Smooth muscle cell (in vitro differentiated cells): ENCODE data around the gene RHD. TPM values are rescaled to one million over a fixed set of nuclear protein-coding genes. Genes with fewer than 3 reads are reported as not detected.

ENCODE experiments used
- DNase-seq: peaks from one replicate; lab custom pipeline; 2025; ENCODE audit not compliant: unreplicated experiment; lab: John Stamatoyannopoulos, UW
- H2AFZ ChIP-seq: fragments of 200-600 bp; sonication (generic); 2 replicates; pipeline ENCODE4 v1.6.0; 2016; ENCODE audit warnings: antibody characterized with exemption, low read depth, mild to moderate bottlenecking
- H3F3A ChIP-seq: fragments of 200-600 bp; sonication (generic); 2 replicates; pipeline ENCODE4 v1.6.0; 2017; ENCODE audit warnings: antibody characterized with exemption, low read depth
- H3K27ac ChIP-seq: fragments of 200-600 bp; sonication (generic); 2 replicates; pipeline ENCODE4 v1.5.1; 2016; ENCODE audit warnings: low read depth, mild to moderate bottlenecking
- H3K27me3 ChIP-seq: fragments of 200-600 bp; sonication (generic); 2 replicates; pipeline ENCODE4 v1.6.1; 2016; ENCODE audit warnings: low read depth, mild to moderate bottlenecking
- H3K36me3 ChIP-seq: fragments of 200-600 bp; sonication (generic); 2 replicates; pipeline ENCODE4 v1.5.1; 2016; ENCODE audit warnings: low read depth
- H3K4me1 ChIP-seq: fragments of 200-600 bp; sonication (generic); 2 replicates; pipeline ENCODE4 v1.5.1; 2016; ENCODE audit warnings: low read depth
- H3K4me2 ChIP-seq: fragments of 200-600 bp; sonication (generic); 2 replicates; pipeline ENCODE4 v1.6.0; 2016; ENCODE audit warnings: mild to moderate bottlenecking
- H3K4me3 ChIP-seq: fragments of 200-600 bp; sonication (generic); 2 replicates; pipeline ENCODE4 v1.5.1; 2016; ENCODE audit warnings: mild to moderate bottlenecking
- H3K79me2 ChIP-seq: fragments of 200-600 bp; sonication (generic); 2 replicates; pipeline ENCODE4 v1.6.0; 2016; ENCODE audit warnings: low read depth, mild to moderate bottlenecking
- H3K9ac ChIP-seq: fragments of 200-600 bp; sonication (generic); 2 replicates; pipeline ENCODE4 v1.6.0; 2016; ENCODE audit warnings: low read depth
- H3K9me3 ChIP-seq: fragments of 200-600 bp; sonication (generic); replicated peaks from 2 replicates; pipeline ENCODE4 v1.5.1; 2016; ENCODE audit warnings: low read depth
- H4K20me1 ChIP-seq: fragments of 200-600 bp; sonication (generic); 2 replicates; pipeline ENCODE4 v1.6.0; 2016; ENCODE audit warnings: low read depth
- WGBS: methylation state at CpG from one replicate; pipeline ENCODE4 v1.1.7; 2016; ENCODE audit warnings: low lambda C conversion rate; 5-methylcytosine and 5-hydroxymethylcytosine counted together
- polyA plus RNA-seq: library from polyadenylated mRNA; unstranded; fragments of >200 nt; fragmentation: Nextera tagmentation; extraction: Ambion mirVana; gene quantifications from 2 replicates; pipeline ENCODE4 v1.2.1, GENCODE V29; 2016
- total RNA-seq: library from RNA; depleted of rRNA; stranded (reverse); fragments of >200 nt; gene quantifications from 2 replicates; pipeline ENCODE4 v1.2.3, GENCODE V29; 2014
- TF ChIP-seq, protein P1 (sequence below): fragments of 200-600 bp; sonication (generic); IDR thresholded peaks from 2 replicates; pipeline ENCODE4 v1.5.1; 2017; ENCODE audit warnings: borderline replicate concordance, mild to moderate bottlenecking, antibody characterized with exemption; ENCODE audit not compliant: insufficient read depth, poor library complexity, severe bottlenecking

The RHD gene
- total and polyA plus RNA-seq, 2 experiments from 2014 or later = not detected

DNA sequence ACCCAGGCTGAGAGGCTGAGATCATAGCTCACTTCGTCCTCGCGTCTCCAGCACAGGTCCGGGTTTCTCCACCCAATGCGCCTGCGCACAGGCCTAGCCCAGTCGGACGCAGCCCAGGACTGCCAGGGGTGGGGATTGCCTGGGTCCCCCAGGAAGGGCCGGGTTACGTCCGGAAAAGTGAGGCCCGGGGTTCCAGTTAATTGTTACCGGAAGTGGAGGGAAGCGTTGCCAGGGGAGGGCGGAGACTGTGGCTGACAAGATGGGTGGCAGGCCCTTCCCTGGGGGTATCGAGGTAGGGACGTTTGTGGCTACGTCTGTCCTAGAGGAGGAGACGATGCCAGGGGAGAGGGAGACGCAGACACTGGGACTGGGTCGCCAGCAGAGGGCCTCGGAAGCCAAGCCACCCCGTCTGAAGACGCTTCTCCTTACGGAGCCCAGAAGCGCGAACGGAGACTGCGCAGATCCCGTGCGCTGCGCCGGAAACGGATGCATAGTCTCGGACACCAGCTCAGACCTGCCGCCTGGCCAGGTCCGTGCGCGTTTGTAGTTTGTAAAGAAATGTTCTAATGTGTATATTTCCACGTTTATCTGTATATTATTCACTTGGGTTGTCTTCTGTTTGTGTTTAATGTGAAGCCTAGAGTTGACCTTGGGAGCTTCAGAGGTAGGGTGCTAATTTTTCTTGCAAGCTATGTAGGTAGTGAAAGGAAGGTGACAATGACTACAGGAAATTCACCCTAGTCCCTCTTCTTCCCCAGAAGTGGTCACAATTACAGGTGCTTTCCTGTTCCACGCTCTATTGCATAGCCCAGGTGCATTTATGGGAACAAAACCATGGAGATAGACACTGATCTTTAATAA, 32.4 kb upstream of the RHD start:
- H3K4me1 ChIP-seq = peaks cover 8% of the 10 kb centered on the region
- H3K4me2 ChIP-seq = peak overlapping the region; percentile 90
- peak overlapping the region; percentile 57 for H3K4me3 ChIP-seq
- 2% methylated on average over 40 of the region's 41 CpGs for WGBS
- no peaks in the 10 kb centered on the region for H3K9me3 ChIP-seq
- H3K27me3 ChIP-seq = no peaks in the 10 kb centered on the region
- peak overlapping the region; percentile 81 for H3K27ac ChIP-seq
- peaks cover 26% of the 10 kb centered on the region for H3K36me3 ChIP-seq
- no peak overlapping the region for H2AFZ ChIP-seq
- TF ChIP-seq, protein P1, sequence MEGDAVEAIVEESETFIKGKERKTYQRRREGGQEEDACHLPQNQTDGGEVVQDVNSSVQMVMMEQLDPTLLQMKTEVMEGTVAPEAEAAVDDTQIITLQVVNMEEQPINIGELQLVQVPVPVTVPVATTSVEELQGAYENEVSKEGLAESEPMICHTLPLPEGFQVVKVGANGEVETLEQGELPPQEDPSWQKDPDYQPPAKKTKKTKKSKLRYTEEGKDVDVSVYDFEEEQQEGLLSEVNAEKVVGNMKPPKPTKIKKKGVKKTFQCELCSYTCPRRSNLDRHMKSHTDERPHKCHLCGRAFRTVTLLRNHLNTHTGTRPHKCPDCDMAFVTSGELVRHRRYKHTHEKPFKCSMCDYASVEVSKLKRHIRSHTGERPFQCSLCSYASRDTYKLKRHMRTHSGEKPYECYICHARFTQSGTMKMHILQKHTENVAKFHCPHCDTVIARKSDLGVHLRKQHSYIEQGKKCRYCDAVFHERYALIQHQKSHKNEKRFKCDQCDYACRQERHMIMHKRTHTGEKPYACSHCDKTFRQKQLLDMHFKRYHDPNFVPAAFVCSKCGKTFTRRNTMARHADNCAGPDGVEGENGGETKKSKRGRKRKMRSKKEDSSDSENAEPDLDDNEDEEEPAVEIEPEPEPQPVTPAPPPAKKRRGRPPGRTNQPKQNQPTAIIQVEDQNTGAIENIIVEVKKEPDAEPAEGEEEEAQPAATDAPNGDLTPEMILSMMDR = peak; percentile 46
- H3K9ac ChIP-seq = peak overlapping the region; percentile 50
- H3K79me2 ChIP-seq = peaks cover 20% of the 10 kb centered on the region
- peaks cover 52% of the 10 kb centered on the region for H3F3A ChIP-seq
- DNase-seq = peak; percentile 94
- H4K20me1 ChIP-seq = peaks cover 31% of the 10 kb centered on the region

DNA sequence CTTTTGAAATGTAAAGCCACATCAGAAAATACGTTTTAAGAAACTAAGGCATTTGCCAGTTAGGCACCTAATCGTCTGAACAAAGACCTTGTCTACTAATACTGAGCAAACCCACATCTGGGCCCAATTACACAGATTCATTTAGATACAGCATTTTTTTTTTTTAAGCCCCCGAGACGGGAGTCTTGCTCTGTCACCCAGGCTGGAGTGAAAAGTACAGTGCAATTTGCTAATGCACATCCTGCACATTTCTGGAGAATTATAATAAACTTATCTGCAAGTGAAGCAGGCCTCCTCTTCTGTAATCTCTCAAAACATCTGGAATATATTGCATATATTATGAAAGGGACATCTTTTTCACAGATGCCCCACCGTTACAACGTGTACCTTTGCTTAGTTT, 28.4 kb upstream of the RHD start:
- Histone ChIP-seq H2AFZ (no peak overlapping the region), H3K27me3 (no peaks in the 10 kb centered on the region), H3K9ac (no peak overlapping the region), H3K79me2 (peaks cover 42% of the 10 kb centered on the region), H3K4me1 (peaks cover 16% of the 10 kb centered on the region), H3K4me2 (no peak overlapping the region), H4K20me1 (peaks cover 51% of the 10 kb centered on the region), H3F3A (peaks cover 39% of the 10 kb centered on the region), H3K4me3 (no peak overlapping the region), H3K36me3 (peaks cover 28% of the 10 kb centered on the region), H3K27ac (no peak overlapping the region), H3K9me3 (no peaks in the 10 kb centered on the region)
- DNase-seq = no peak
- 88% methylated on average over 6 of the region's 6 CpGs for WGBS
- TF ChIP-seq, protein P1 = no peak

DNA sequence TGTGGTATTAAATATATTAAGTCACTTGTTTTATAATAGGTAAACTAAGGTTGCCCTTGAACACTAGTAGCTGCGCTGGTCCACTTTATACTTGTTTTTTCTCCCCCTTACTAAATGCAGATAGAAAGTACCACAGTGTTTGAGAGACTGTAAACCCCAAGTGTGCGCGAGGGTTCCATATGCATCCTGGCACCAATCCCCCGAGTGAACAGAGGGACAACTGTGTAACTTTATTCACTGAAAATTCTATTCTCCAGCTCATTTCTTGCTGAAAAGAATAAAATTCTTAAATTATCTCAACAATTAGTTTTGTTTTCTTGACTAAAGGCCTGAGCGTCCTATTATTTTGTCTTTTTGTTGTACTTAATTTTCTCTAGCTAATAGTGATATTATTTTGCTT, 26.9 kb upstream of the RHD start:
- peaks cover 13% of the 10 kb centered on the region for H3K4me1 ChIP-seq
- H3K9ac ChIP-seq = no peak overlapping the region
- peak overlapping the region; percentile 99 for H3K27ac ChIP-seq
- no peak overlapping the region for H2AFZ ChIP-seq
- peaks cover 42% of the 10 kb centered on the region for H3K79me2 ChIP-seq
- peak overlapping the region; percentile 96 for H3K4me3 ChIP-seq
- H4K20me1 ChIP-seq = peaks cover 51% of the 10 kb centered on the region
- H3F3A ChIP-seq = peaks cover 36% of the 10 kb centered on the region
- no peaks in the 10 kb centered on the region for H3K9me3 ChIP-seq
- DNase-seq = no peak
- 94% methylated on average over 5 of the region's 5 CpGs for WGBS
- H3K36me3 ChIP-seq = peaks cover 28% of the 10 kb centered on the region
- TF ChIP-seq, protein P1 = no peak
- H3K27me3 ChIP-seq = no peaks in the 10 kb centered on the region
- peak overlapping the region; percentile 93 for H3K4me2 ChIP-seq
